ENCODE data around the gene SF1. TPM values are rescaled to one million over a fixed set of nuclear protein-coding genes. Genes with fewer than 3 reads are reported as not detected.

Gene SF1
- total RNA-seq, 1 donor: 95.9 TPM

DNA sequence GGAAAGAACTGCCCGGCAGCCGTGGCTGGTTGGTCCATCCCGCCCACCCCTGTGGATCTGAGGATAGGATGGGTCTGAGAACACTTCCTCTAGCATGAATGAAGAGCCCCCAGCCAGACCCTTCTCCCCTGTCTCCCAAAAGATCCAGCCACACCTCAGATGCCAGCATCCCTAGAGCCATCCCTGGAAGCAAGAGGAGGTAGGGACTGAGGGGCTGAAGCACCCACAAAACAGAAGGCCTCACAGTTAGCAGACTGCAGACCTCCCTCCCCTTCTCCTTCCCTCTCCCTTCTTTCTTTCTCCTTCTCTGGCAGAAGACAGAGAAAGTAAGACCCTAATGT, 57.0 kb downstream of the SF1 start:
- DNase-seq (ENCODE audit: low read depth): no peak
- no peak overlapping the region for H3K4me3 ChIP-seq (ENCODE audit: low read depth, low read length)
- TF ChIP-seq, protein P1, sequence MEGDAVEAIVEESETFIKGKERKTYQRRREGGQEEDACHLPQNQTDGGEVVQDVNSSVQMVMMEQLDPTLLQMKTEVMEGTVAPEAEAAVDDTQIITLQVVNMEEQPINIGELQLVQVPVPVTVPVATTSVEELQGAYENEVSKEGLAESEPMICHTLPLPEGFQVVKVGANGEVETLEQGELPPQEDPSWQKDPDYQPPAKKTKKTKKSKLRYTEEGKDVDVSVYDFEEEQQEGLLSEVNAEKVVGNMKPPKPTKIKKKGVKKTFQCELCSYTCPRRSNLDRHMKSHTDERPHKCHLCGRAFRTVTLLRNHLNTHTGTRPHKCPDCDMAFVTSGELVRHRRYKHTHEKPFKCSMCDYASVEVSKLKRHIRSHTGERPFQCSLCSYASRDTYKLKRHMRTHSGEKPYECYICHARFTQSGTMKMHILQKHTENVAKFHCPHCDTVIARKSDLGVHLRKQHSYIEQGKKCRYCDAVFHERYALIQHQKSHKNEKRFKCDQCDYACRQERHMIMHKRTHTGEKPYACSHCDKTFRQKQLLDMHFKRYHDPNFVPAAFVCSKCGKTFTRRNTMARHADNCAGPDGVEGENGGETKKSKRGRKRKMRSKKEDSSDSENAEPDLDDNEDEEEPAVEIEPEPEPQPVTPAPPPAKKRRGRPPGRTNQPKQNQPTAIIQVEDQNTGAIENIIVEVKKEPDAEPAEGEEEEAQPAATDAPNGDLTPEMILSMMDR (IDR thresholded peaks at IDR 0.05; ENCODE audit: insufficient read depth, low read depth, low read length): no peak

DNA sequence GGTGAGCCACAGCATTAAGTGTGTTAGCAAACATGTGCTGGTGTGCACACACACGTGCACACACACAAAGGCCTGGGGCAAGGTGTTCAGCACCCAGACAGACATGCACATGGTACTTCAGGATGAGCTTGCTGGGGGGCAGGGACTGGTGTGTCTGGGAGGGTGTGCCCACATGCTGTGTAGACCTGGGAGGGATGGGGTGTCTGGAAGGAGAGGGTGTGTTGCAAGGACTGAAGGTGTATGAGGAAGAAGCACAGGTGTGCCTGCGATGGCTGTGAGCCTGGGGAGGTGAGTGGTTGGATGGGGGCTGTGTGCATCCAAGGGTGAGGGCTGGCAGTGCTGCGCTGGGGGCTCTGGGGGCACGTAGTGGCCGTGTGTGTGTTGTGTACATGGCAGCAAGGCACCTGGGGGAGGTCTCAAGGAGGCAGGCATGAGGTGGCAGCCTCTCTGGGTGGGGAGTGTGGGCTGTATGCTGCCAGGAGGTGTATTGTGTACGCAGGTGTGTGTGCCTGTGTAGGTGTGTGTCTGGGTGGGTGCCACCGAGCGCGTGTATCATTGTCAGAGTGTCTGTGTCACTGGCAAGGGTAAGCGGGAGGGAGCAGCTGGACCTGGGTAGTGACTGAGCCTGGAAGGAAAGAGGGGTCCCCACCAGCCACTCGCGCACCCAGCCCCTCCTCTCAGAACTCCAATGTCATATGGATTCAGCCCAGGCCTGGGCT, 57.5 kb downstream of the SF1 start:
- DNase-seq (ENCODE audit: low read depth): no peak

DNA sequence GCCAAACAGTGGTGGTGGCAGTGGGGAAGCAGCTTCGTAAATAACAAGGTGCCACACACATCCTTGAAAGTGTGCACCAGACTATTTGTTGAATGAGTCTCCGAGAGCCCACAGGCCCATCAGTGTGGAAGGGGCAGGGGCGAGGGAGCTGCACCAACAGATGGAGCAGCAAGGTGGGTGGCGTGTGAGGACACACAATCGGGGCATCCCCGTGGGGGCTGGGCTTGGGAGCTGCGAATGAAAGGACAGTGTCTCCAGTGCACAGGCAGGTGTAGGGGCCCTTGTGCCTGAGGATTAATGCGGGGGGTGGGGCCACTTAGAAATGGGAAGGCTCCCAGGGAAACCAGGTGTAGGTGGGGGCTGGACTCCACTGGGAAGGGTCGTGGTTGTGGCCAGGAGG, 58.2 kb downstream of the SF1 start:
- DNase-seq (ENCODE audit: low read depth): no peak
- TF ChIP-seq, protein P1 (IDR thresholded peaks at IDR 0.05; ENCODE audit: insufficient read depth, low read depth, low read length): no peak
- H3K4me3 ChIP-seq (ENCODE audit: low read depth, low read length): no peak overlapping the region

More for the DNA sequence above, 57.5 kb downstream of the SF1 start:
- no peak overlapping the region for H3K4me3 ChIP-seq (ENCODE audit: low read depth, low read length)
- TF ChIP-seq, protein P1 (IDR thresholded peaks at IDR 0.05; ENCODE audit: insufficient read depth, low read depth, low read length): no peak

DNA sequence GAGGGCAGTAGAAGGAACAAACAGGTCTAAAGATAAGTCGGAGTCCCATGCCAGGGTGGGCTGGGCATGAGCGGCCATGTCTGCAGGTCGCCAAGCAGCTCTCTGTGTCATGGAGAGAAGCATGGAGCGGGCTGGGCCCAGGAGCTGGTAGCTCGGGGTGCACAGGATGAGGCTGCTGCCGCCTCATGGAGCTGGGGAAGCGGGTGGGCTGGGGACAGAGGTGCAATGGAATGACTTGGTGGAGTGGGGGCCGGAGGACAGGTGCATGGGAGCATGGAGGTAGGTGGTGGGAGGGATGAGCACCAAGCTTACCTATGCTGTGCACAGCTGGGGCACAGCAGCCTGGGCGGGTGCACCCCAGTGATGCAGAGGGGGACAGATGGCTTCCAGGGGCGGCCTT, 58.9 kb downstream of the SF1 start:
- no peak overlapping the region for H3K4me3 ChIP-seq (ENCODE audit: low read depth, low read length)
- TF ChIP-seq, protein P1 (IDR thresholded peaks at IDR 0.05; ENCODE audit: insufficient read depth, low read depth, low read length): no peak
- DNase-seq (ENCODE audit: low read depth): no peak

DNA sequence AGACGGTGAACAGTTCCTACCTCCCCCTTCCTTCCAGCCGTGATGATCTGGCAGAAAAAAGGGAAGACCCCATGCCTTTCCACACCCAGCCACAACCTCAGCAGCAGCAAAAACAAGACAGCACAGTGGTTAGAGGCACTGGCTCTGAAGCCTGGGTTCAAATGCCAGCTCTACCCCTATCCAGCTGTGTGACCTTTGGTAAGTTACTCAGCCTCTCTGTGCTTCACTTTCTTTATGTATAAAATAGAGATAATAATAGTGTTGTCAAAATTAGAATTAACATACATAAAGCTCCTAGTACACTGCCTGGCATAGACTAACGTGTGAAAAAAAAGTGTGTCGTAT, 59.6 kb downstream of the SF1 start:
- TF ChIP-seq, protein P1 (IDR thresholded peaks at IDR 0.05; ENCODE audit: insufficient read depth, low read depth, low read length): no peak
- H3K4me3 ChIP-seq (ENCODE audit: low read depth, low read length): no peak overlapping the region
- no peak for DNase-seq (ENCODE audit: low read depth)

DNA sequence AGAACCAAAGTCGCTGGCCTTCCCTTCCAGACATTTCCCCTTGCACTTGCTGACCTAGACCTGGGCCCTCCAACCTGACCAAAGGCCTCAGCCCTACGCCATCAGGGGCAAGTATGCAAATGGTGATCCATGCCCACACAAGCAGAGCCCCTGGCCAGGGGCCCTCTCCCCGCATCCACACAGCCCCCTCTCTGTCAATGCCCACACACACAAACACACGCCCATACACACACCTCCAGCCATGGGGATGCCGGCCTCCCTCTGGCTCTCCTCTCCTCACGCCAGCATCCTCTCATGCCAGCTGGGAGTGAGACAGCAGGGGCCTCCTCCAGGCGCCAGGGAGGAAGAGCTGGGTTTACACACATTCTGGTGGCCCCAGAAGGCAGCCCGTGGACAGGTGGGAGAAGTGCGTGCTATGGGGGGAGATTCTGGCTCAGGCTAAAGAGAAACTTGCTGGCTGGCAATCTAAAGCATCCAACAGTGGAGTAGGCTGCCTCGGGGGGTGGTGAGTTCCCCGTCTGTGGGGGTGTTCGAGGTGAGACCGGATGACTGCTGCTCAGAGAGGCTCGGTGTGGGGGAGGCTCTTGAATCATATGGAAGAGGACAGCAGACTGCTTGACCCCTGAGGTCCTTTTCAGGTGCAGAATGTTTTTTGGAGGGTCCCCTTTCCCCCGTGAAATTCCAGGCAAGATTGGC, 60.1 kb downstream of the SF1 start:
- H3K4me3 ChIP-seq (ENCODE audit: low read depth, low read length): no peak overlapping the region
- TF ChIP-seq, protein P1 (IDR thresholded peaks at IDR 0.05; ENCODE audit: insufficient read depth, low read depth, low read length): no peak
- DNase-seq (ENCODE audit: low read depth): no peak

DNA sequence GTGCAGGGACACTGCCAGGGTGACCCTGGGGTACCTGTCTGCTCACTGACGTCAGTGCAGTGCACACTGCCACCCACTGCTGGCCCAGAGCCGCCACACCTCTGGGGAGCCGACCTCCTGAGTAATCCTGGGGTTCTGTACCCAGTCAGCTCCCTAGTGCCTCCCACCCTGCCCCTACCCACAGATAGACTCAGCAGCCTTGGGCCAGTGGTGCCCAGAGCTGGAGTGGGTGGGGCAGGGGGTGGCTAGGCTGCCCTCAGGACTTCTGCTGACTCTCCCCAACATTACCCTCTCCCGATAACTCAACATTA, 61.1 kb downstream of the SF1 start:
- H3K4me3 ChIP-seq (ENCODE audit: low read depth, low read length): no peak overlapping the region
- no peak for DNase-seq (ENCODE audit: low read depth)
- TF ChIP-seq, protein P1 (IDR thresholded peaks at IDR 0.05; ENCODE audit: insufficient read depth, low read depth, low read length): no peak
